Measurements from ENCODE around the gene RLBP1.

RLBP1 gene

GRCh38 chr15:89177633-89178306, 43.6 kb downstream of the RLBP1 start:
- DNase-seq: no peak

- DNase-seq: no peak
Measured at GRCh38 chr15:89177116-89177515, 44.3 kb downstream of the RLBP1 start.

GRCh38 chr15:89175617-89176191, 45.7 kb downstream of the RLBP1 start:
- DNase-seq: no peak

GRCh38 chr15:89174476-89174875, 46.9 kb downstream of the RLBP1 start:
- DNase-seq: no peak

DNA sequence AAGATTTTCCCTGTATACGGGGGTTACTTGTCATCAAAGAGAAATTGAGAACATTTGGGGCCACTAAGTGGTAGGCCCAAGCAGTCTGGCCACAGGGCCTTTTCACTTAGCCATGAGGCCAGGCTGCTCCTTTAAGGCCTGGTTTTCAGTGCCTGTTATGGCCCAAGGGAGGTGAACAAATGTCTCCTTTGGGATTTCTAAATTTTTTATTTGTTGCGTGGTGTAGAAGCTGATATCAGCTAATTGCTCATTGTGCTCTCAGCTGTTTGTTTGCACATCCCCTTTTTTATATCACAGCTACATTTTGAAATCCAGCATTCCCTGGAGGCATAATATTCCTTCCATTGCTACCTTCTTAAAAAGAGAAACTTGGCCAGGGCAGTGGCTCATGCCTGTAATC, 48.5 kb downstream of the RLBP1 start:
- DNase-seq: no peak

DNA sequence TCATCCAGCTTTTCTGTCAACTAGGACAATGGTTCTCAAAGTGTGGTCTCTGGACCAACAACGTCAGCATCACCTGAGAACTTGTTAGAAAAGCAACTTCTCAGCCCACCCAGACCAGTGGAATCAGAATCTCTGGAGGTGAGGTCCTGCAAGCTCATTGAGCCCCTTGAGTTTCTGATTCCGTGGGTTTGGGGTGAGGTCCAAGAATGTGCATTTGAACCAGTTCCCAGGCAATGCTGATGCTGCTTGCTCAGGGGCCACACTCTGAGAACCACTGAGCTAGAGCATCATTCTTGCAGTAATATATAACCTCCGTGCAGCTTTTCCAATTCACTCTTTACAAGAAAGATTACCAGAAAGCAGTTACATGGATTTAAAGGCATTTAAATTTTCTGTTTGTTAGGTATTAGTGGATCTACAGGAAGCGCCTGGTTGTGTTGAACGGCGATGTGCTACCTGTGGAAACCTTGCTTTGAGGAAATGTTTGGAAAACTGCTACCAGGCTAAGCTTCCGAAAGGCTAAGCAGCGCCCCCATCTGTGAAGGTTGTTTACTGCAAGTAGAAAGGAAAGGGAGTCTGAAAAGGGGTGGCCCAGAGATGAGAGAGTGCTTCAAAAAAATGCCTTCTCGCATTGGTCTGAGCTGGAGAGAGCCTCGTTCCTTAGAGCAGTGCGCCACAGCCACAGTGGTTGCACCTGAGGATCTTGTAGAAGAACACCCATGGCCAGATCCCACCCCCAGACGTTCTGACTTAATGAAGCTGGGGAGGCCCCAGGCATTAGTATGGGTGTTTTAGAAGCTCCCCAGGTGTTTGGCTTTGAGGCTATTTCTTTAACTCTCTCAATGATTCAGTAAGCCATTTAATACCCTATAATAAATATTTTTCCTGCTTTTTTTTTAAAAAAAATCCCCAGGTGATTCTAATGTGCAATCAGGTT, 50.0 kb downstream of the RLBP1 start:
- DNase-seq: no peak

GRCh38 chr15:89170364-89170763, 51.0 kb downstream of the RLBP1 start:
- DNase-seq: no peak

- no peak for DNase-seq
Measured at GRCh38 chr15:89168316-89168833, 53.0 kb downstream of the RLBP1 start.

GRCh38 chr15:89167267-89168176, 53.9 kb downstream of the RLBP1 start:
- DNase-seq: no peak

GRCh38 chr15:89165677-89166076, 55.7 kb downstream of the RLBP1 start:
- DNase-seq: no peak

- no peak for DNase-seq
Measured at GRCh38 chr15:89164712-89165211, 56.6 kb downstream of the RLBP1 start.

DNA sequence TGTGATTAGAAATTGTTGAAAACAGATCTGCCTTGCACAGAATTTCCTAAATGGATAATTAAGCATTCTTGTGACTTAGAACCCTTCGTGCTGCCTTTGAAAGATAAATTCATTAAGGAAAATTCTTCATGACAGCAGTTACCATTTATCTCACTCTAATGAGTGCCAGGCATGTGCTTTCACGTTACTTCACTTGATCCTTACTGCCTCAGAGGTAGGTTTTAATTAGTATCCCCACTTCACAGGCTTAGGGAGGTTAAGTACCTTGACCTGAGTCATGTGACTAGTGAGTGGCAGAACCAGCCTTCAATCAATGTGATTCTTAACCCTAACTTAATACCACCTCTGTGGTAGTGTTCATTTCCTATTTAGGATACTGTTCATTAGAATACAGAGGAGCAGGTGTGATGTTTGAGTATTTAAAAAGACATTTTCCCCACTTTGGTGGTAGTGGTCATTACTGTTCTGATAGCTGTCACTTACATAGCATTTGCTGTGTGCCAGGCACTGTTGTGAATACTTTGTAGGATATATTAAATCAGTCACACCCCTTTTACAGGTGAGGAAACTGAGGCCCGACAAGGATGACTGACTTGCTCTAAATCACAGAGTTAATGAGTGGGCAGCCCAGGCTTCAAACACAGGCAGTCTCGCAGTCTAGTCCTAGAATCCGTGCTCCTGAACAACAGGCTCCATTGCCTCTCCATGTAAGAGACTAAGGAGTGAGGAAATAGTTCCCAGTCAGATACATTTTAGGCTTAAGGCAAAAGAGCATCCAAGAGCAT, 57.9 kb downstream of the RLBP1 start:
- DNase-seq: no peak

DNA sequence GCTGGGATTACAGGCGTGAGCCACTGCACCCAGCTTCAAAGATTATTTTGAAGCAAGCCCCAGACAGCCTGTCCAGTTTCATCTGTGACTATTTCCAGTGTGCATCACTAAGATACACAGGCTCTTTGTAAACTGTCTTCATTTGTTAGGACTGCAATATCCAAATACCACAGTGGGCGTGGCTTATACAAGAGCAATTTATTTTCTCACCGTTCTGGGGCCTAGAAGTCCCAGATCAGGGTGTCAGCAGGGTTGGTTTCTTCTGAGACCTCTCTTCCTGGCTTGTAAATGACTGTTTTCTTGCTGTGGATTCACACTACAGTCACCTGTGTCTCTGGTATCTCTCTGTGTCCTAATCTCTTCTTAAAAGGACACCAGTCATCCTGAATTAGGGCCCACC, 59.7 kb downstream of the RLBP1 start:
- no peak for DNase-seq
